HG02759 (cell line): ENCODE data around the gene PGF.
"Not testable (repeated sequence)": the region's sequence is repeated elsewhere in the genome, so short reads cannot be mapped to it uniquely, and the experiment has no call there.

Experiments
- ATAC-seq: cut with Tn5 transposase; IDR thresholded peaks from one replicate; pipeline ENCODE4 v1.9.1; 2021; ENCODE audit warnings: mild to moderate bottlenecking, moderate library complexity; ENCODE audit not compliant: unreplicated experiment

The PGF gene

GRCh38 chr14:74945261-74945851 lies 10.0 kb downstream of the PGF start:
- ATAC-seq = no peak

DNA sequence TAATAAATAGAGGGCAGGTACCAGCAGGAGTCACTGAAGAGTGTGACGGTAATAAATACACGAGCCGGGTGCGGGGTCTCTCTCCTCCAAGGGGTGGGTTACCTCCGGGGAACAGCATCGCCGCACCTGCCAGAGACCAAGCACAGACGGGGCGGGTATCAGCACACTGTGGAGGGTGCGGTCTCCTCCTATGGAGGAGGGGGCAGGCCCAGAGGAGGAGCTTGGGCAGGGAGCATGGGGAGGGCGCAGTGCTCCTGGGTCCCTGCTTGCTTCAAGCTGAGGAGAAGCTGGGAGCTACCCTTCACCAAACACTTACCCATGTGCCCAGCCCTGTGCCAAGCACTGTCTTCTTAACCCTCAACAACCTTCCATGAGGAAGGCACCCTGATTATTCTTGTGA lies 12.8 kb downstream of the PGF start:
- ATAC-seq = no peak

- ATAC-seq = peak; percentile 25
Observed at GRCh38 chr14:74942181-74942580, 13.2 kb downstream of the PGF start.

- peak; percentile 56 for ATAC-seq
Observed at GRCh38 chr14:74941676-74942097, 13.7 kb downstream of the PGF start.

- ATAC-seq = no peak
Observed at GRCh38 chr14:74940956-74941565, 14.3 kb downstream of the PGF start.

DNA sequence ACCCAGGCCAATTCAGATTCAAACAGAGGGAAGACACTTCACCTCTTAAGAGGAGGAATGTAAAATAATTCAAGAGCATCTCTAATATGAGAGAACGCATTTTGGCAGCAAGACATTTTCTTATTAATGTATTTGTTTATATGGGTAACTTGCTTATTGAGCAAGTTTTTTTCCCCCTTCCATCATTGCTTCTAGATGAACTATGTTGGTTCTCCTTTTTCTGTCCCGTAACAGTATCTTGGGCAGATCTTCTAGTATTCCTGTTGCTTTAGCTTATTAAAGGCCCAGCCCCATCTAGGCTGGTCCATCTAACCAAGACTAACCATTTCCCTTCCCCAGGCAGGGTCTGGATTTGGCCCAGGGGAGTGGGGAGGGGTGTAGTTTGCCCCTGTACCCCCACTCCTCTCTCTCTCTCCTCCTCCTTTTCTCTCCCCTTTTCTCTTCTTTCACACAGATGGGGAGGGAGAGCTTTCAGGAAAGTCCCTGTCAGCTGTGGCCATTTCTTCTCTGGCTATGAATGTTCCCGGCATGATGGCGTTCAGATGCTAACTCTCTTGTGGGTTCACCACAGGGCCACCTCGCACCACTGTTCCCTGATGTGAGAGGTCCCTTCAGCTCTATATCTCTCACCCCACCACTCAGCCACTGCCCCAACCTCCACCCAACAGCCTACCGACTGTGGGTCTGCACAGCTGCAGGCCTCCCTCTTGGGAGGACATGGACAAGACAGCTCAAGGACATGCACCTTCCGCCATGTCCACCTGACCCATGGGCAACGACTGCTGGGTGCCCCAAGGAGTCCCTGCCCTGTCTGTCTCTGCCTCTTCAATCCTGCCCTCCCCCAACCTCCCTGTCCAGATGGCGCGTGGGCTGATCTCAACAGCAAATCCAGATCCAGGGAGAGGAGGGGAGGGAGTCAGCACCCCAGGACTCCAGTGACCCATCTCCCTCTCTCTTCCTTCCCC lies 16.6 kb downstream of the PGF start:
- no peak for ATAC-seq

- ATAC-seq = no peak
Observed at GRCh38 chr14:74937171-74937570, 18.2 kb downstream of the PGF start.

DNA sequence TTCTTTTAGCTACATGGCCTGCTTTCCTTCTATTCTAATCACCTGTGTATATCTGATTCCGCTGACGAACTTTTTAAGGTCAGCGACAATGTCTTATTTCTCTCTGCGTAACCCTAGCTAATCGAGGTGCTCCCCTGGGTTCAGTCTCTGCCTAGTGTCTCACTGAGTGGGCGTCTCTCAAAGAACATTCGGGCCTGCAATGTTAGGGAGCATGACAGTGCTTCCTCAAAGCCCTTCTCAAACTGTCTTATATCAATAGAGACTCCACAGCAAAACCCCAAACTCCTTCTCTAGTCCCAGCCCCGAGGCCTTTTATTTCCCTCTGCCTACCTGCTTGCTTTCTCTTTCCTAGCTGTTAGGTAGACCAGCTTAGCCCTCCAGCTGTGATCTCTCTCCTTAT lies 18.7 kb downstream of the PGF start:
- ATAC-seq = no peak

GRCh38 chr14:74936151-74936550 lies 19.2 kb downstream of the PGF start:
- no peak for ATAC-seq

GRCh38 chr14:74935360-74935680 lies 20.1 kb downstream of the PGF start:
- no peak for ATAC-seq

DNA sequence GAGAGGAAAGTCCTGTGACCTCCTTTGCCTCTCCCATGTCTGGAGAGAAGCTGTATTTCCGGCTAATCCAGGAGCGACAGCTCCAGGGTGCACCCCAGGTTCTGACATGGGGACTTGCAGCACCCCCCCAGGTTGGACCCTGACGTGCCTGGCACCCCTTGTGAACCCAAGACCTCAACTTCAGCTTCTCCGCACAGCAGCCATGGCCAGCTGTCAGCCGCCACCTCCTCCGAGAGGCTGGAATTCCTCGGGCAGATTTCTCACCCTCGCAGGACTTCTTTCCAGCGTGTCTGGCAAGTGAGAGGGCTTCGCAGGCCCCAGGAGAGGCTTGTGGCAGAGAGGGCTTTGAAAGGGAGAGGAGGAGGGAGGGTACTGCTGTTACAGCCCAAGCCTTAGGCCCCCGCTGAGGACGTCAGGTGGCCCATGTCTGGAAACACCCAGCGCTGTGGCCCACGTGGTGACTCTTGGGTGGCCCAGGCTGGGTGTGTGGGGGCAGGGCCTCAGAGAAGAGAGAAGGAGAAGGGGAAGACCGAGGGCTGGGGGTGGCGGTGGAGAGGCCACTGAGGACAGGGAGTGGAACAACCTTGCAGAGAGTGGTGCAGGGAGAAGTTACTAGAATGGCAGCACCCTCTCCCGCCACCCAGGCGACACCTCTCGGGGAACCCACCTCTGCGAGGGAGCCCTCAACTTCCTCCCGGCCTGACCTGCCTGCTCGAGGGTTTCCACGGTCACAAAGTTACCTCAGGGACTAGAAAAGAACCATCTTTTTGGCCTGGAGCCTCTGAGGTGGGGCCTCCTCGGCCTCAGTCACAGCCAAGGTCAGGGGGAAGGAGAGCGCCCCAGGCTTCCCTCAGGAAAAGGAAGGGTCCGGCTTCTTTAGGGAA lies 20.7 kb downstream of the PGF start:
- ATAC-seq = no peak

DNA sequence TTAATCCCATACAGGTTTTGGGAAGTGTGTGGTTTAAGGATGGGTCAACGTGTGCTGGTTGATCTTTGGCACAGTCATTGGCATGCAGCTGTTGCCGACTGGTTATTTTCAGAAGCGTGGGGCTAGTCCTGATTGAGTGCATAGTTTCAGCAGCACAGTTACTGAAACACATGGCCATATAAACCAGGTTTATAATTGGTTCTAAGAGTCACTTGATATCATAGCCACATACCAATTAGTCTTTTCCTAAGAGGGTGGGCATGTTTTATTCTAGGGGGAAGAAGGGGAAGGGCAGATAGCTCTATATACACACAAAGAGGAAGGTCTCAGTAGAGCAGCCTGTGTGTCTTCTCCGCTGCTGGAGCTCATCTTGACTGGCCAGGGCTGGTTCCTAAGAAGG lies 21.4 kb downstream of the PGF start:
- no peak for ATAC-seq

GRCh38 chr14:74932936-74933335 lies 22.5 kb downstream of the PGF start:
- ATAC-seq = not testable (repeated sequence)

GRCh38 chr14:74932401-74932901 lies 22.9 kb downstream of the PGF start:
- no peak for ATAC-seq

- not testable (repeated sequence) for ATAC-seq
Observed at GRCh38 chr14:74931744-74932143, 23.7 kb downstream of the PGF start.

- ATAC-seq = no peak
Observed at GRCh38 chr14:74929242-74929641, 26.2 kb downstream of the PGF start.

DNA sequence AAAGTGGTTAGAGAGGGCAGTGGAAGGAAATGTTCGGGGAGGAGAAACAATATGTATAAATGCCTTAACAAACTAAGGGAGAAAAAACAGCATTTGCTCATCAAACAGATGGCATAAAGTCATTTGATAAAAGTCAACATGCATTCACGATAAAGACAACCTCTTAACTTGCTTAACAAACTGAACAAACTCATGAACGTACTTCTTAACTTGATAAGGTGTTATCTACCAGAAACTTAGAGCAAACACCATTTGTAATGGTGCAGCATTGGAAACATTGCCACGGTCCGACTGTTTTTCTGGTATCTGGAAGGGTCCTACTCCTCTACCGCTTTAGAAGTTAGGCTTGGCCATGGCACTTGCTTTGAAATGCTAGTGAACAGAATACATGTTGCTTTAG lies 28.2 kb downstream of the PGF start:
- no peak for ATAC-seq

DNA sequence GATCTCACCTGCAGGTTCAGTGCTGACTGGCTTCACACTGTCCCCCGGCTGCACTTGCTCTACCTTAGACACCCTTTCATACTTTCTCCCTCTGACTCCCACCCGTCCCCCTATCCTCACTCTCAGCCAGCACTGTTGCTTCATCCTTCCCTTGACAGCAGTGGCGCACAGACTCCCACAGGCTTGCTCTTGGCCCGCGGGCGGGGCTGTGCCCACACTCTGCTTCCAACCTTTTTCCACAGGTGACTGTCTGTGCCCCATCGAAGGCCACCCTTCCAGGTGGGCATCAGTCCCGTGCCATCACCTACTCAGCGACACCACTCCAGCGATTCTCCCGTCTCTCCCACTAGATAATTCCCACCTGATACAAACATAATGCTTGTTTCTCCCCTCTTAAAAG lies 31.3 kb downstream of the PGF start:
- no peak for ATAC-seq

DNA sequence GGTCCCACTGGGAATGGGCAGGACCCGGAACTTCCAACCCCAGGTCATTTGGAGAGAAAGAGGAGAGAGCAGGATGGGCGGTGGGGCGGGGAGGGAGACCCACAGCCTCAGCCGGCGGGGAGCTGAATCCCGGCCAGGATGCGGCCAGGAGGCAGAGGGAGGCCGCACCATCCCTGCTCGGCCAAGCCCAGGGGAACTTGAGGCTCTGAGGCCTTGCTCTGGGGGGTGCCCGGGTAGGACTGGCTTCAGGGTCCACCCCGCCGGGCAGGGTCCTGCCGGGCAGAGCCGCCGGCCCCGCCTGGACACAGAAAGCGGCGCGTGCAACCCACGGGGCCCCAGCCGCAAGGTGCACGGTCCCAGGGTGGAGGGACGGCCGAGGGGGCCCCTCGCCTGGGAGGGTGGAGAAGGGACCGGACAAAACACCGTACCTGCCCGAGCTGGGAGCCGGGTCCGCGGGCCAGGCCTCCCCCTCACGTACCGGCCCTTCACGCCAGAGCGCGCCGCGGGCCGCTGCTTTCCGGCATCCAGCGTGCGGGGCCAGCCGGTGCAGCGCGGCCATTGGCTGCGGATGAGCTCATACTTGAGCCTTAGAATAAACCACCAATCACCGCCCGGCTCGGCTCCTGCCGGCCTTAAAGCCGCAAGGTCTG lies 32.5 kb downstream of the PGF start, which contains the start of gene RPS6KL1:
Gene RPS6KL1 (minus strand): TSS at position 509 of the 650 bp plus-strand sequence. CDS start 1,719 bp downstream, outside the sequence.
- peak; percentile 95 for ATAC-seq
